GM19452 (cell line): ENCODE results near the gene NTNG1.
"Not testable (repeated sequence)": the region's sequence is repeated elsewhere in the genome, so short reads cannot be mapped to it uniquely, and the experiment has no call there.

Source experiments
- ATAC-seq: cut with Tn5 transposase; IDR thresholded peaks from one replicate; pipeline ENCODE4 v1.9.1; 2021; ENCODE audit not compliant: unreplicated experiment

NTNG1 gene

DNA sequence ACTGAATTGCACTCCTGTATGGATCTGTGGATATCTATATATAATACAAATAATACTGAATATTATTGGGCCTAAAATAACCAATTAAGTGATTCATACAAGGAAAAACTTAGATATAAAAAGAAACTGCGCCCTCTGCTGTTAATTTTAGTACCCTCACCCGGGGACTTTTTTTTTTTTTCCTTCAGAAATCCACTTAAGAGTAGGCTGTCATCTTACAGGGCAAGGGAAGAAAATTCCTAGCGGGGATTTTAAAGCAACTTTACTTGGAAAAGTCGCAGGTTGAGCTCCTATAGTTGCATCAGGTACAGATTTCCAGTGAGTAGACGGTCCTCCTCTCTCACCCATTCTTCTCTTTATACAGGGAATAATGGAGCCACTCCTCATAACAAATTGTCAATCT, 1.3 kb downstream of the NTNG1 start:
- no peak for ATAC-seq

DNA sequence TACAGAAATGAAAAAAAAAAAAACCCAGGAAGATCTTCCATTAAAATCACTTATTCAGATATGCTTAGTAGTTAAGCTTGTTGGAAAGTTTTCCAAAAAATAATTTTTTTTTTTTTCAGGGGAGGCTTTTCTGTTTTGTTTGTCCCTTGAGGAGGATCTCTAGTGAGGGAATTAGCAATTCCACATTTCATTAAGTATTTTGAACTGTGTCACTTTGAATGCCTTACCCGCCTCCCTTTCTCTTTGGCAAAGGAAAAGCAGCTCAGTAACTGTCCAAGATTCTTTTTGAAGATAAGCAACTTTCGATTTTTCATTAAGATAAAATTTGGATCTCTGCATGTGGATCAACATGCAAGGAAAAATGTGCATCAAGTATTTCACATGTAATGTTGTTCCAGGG, 1.8 kb downstream of the NTNG1 start:
- ATAC-seq, result no peak

DNA sequence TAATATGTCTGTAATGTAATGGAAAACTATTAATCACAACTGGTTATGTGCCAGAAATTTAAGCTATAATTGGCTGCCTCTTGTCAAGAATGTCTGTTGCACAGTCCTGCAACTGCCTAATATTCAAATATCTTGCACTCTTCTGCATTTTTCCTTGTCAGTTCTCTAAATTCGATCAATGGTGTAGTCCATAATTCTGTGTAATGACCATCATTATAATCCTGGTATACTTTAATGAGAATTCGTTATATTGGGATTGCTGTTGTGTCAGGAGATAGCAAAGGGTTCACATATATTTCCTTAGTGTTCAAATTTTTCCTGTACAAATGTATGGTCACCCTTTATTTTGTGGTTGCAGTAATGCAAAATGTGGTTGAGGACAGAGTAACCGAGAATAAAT, 4.8 kb downstream of the NTNG1 start:
- no peak for ATAC-seq

DNA sequence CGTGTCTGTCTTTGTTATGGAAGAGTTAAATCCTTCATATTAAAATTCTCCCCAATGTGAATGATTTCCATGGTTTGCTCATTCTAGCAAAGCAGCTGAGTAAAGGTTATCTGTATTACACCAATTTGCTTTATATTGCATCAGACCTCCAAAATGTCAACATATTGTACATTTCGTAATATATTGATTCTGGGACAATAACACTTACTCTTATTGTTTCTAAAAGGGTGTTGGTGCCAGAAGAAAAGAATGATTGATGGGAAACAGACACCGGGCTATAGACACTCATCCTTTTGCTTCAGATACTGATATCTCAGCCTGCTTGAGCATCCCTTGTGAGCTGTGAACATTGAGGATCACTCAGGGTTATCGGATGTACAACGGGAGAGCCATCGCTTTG, 7.0 kb downstream of the NTNG1 start:
- ATAC-seq, result no peak

DNA sequence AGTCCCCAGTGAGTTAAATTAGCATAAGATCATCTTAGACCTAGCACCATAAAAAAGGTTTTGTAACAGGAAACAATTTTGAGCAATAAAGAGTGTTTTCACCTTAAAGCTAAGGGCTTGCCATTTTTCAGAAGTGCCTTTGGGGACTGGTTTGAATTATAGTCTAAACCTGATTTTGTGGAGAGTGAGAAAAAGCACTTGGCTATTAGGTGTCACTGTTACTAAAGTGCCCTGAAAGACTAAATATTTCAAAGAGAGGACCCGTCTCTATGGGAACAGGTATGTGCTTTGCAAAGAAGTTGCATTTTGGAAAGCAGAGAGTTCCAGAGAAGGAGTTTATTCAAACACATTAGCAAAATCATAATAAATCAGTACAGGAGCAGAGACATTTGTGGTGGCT, 9.1 kb downstream of the NTNG1 start:
- no peak for ATAC-seq

DNA sequence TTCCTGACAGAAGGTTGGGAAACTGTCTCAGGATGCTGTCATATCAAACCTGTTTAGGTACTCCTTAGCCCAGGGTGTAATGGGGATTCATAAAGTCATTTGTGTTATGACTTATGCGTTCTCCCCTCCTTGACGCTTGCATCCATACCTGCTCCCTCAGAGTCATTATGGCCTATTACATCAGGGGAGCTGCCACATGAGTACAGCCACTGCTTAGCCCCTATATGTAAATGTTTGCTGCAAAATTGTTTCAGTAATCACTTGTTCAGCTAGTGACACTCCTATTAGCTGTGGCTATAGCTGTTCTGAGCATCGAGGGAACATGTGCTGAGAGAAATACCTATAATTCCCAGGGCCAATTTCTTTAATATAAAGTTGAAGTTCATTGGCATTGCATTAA, 10.5 kb downstream of the NTNG1 start:
- ATAC-seq, result no peak

DNA sequence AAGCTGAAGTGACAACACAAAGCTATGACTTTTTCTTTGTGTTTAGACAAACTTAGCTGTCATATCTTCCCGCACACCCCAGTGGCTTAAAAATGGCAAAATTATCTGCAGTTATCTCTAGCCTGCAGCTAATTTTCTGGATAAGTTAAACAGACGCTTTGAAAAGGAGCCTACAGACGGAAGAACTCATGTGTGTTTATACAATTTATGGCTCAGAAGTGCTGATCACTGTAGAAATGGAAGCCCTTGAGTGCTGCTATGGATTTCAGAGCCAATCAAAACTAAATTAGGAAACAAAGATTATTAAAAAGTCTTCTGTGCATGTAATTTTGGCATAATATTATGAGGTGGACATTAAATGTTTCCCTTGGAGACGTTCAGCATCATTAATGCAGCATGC, 11.6 kb downstream of the NTNG1 start:
- no peak for ATAC-seq

DNA sequence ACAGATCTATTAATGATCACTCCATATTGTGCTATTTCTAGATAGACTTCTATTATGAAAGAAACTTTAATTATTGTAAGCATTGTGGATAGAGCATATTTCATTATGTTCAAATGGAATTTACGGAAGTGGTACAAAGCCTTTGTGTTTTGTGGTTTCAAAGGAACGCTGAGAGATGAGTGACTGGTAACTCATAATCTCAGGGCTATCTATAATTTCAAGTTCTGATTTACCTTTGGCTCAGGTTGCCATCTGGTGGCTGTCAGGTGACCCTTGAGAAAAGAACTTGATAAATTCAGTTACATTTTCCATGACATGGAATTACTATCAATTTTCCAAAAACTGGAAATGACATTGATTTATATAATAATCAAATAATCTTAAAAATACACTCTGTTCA, 12.2 kb downstream of the NTNG1 start:
- no peak for ATAC-seq

DNA sequence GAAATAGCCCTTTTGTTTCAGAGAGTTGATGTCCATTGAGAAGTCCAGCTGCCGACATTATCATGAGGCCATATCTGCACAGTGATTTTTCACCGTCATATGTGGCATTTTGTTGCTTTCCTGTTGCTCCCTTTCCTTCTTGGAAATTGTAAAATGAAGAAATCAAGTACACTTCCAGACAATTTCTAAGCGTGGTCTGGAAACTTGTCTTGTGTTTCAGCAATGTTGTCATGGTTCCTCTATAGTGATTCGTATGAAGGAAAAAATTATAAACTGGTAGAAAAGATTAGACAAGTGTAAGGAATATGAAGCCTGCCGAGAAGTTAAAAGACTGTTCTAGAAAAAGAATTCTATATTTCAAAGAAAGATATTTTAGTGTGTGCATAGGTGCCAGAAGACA, 17.7 kb downstream of the NTNG1 start:
- ATAC-seq, result no peak

DNA sequence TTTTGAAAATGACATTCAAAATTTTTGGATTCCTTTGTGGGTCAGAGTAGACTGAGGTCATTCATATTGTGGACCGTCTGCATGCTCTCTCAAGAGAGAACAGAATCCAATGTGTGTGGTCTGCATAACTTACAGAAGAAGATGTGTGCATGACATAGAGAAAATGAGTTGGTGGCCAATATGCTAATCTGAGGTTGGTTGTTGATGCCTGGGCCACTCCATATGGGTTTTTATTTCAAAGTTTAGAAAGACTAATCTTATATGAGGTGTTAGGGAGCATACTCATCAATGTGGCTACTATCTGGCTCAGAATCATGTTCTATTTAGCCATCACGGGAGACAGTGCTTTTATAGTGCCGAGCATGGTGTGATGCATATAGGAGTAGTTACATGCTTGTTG, 18.2 kb downstream of the NTNG1 start:
- ATAC-seq, result no peak

DNA sequence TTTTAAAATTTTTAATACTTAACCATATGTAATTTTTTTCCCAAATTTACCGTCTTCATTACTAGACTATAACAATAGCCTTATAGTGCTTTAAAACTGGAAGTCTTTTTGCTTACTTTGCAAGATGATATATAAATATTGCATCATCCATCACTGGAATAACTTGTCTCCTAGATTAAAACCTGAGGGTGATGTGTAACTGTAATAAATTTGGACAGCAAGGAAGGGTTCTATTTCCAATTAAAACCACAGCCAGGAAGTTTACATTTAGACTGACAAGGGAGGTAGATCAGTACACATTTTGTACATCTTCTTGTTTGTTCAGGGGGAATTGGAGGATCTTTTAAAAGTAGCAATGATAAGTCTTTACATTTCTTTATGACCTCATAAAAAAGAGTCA, 21.9 kb downstream of the NTNG1 start:
- no peak for ATAC-seq

DNA sequence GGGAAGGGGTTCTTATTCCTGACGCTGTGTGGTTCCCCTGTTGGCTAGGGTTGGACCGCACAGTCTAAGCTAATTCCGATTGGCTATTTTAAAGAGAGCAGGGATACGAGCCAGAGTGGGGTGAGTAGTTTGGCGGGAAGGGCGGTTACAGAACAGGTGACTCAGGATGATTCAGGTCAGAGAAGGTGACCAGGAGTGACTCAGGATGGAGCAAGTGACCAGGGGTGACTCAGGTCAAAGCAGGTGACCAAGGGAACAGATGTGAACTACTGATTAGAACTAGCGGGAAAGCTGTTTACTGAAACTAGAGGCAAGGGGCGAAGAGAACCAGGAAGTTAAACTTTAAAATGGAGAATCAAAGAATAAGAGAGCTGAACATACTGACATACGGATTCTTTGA, 24.1 kb downstream of the NTNG1 start:
- ATAC-seq, result not testable (repeated sequence)

DNA sequence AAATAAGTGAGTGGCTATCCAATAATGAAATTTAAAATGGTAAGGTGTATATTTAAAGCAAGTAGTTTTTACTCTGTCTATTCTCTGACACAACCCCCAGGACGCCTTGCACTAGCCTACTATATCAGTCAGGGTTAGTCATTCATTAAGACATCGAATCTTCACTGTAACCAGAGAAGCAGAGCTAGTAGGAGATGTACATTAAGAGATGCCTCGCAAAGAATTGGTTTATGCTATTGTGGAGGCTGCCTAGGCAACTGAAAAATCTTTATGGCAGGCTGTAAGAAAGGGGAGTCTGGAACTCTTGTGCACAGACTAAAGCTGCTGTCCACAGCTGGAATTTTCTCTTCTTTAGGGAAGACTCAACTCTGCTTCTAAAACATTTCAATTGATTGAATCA, 28.8 kb downstream of the NTNG1 start:
- no peak for ATAC-seq

DNA sequence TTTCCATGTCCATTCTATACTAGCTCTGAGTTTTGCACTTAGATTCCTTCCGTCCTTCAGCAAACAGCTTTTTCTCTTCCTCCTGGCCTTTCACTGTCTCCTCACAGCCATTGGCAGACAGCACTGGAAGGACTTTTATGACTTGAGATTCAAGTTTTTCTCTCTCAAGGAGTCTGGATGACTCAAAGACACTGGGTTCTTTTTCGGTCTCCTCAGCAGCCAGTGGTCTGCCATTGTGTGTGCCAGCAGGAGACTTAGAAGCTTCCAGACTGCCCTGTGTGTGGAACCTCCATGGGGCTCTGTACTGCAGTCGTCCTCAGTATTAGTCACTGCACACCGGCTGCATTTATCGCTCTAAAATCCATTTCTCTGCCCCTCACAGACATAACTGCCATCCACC, 30.5 kb downstream of the NTNG1 start:
- ATAC-seq, result no peak

DNA sequence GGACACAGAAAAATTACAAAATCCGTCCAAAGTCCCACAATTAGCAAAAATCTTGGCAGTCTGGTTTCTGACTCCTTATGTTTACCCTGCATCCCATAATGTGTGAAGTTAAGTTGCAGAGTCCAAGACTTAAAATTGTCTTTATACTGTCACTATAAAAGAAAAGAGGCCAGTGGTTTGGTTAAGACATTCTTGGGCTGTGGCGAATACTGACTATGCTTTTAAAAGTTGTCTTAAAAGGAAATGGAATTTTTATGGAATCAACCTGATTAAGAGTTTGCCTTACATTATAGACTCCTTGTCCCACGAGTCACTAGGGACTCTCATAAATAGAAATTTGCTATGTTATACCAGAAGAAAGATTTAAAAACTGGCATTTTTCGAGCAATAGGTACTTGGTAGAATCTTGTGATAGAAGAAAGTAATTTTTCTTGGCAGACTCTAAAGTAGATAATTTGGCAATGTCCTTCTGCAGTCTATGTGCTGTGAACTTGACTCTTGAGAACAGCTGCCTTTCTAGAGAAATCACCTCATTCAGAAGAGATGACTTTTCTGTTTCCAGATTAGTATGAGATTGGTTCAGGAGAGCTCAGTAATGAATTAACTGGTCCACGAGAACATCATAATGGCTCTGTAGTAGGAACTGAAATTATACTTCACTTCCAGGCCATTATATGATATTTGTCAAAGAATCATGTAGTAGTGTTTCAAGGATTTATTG, 31.8 kb downstream of the NTNG1 start:
- no peak for ATAC-seq

DNA sequence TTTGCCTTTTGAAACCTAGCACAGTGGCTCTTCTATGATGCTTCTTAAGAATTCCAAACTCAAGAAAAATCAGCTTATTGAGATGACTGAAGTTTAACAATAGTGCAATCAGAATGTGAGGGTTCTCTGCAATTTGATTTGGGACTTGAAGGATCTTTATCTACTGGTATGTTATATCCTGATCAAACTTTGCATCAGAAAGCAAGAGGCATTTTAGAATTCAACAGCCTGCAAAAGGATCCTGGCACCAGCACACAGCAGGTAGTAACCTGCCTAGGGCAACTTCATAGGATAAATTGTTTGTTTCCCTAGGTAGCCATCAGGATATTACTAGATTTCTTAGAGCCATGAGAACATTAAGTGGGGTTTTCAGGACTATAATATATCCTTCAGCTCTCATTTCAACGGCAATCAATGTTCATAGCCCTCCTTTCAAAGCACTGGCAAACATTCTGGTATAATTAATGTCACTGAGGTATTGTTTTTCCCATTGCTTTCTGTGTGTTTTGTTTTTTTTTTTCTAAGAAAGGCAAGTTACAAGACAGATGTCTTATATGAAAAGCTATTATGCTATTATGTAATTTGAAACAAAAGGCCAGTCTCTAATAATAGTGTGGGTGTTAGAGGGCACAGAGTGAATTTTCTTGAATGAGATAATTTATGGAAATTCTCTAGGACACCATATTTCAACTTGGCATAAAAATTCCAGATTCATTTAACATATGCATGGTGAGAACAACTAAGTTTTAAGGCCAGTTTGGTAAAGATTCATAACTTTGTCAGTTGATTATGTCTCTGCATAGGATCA, 34.5 kb downstream of the NTNG1 start:
- ATAC-seq, result no peak

DNA sequence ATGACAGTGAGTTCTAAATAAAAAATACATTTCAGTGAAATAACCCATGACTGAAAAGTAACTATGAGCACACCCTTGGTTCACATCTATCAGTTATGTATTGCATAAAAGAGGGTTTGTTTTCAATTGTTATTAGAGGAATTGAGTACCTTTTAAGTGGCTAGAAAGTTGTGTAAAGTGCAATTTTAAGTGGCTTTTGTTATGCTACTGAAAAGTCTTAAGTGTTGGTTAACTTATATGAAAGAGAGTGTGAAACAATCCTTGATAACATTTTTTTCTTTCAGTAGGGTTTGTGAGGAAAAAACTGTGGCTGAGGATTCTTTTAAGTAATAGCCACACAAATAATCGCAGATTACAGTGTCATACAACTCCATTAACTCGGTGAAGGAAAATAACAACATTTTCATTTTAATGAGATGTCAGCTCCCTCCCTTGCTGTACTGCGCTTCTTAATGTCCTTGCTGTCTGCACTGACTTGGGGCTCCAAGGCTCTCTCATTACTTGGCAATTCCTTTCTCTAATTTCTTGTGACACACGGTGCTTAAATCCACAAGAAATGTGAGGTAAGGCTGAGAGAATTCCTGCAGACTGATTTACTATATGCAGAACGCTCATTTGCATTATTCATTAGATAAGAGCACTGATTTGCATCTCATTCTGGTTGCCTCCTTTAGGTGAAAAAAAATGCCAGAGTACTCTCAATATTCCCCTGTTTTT, 40.6 kb downstream of the NTNG1 start:
- no peak for ATAC-seq

DNA sequence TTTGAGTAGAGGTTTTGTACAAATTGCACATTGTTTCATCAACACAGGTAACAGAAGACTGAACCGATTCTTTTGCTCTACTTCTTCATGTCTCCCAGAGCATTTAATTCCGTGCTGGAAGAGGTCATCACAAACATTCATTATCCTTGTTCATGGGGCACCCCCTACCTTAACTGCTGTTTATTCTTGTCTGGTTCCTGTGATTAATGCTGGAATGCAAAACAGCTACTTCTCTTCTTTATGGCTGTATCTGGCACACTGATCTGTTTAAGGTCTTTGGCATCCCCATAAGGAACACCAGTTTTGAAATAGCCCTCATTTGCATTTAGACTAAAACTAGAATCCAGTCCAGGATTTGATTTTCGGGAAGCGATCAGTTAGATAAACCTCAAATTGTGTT, 42.2 kb downstream of the NTNG1 start:
- no peak for ATAC-seq

DNA sequence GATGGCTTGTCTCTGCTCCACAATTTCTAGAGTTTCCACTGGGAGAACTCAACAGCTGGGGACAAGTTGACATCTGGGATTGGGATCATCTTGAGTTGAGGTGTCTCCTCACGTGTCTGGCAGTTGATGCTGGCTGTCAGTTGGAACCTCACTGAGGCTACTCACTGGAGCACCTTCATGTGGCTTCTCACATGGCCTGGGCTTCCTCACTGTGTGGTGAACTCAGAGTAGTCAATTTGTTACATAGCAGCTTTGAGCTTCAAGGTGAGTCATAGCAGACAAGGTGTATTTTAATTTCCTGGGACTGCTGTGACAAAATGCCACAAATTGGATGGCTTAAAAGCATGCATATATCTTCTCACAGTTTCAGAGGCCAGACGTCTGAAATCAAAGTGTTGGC, 44.0 kb downstream of the NTNG1 start:
- no peak for ATAC-seq

DNA sequence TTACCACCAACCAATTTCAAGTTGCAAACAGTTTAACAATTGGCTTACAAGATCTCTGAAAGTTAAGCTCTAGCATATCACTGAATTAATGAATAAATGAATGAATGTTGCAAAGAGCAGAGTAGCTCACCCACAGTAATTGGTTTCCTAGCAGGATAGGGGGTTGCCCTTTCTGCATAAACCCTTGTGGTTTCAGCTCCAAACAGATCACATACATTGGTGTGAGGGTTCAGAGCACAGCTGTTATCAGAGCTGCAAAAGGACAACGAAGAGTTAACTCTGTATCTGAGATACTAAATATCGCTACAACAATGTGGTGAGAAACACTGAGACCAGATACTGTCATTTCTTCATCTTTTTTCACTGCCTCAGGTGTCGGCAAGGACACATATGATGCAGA, 46.6 kb downstream of the NTNG1 start:
- ATAC-seq, result no peak

DNA sequence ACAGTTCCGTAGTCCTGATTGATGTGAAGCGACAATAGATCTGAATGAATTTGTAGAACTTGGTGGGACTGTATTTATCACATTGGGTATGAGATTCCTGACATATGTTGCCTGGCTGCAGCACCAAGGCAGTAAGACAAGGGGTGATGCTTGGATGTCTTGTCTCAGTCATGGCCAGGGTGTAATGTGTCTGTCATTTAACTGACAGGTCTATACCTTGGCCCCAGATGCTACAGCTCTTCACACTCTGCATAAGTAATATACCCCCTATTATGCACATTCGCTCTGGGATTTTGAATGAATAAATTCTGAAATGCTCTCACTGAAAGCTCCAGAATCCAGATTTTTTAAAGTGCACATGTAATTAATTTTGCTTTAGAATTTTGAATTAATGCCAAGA, 47.3 kb downstream of the NTNG1 start:
- no peak for ATAC-seq

DNA sequence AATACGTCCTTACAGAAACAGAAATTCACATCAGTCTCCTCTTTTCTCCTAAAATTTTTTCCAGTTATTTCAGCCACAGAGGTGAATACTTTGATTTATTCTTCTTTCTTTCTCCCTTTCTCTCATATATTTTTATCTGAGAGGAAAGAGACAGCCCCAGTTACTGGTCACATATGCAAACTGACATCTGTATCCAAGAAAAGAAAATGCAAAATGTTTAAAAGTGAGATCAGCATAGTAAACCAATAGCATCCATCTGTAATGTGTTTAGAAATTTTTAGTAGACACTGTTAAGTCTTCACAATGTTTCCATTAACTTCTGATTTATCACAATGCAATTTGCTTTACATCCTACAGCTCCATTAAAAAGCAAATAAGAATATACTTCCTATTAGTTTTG, 53.5 kb downstream of the NTNG1 start:
- no peak for ATAC-seq
